NCI-H2196 (cell line): Measurements from ENCODE around the gene RFX8.

Experiments
- DNase-seq: peaks from one replicate; lab custom pipeline; 2025; ENCODE audit not compliant: unreplicated experiment; lab: John Stamatoyannopoulos, UW

Gene RFX8

DNA sequence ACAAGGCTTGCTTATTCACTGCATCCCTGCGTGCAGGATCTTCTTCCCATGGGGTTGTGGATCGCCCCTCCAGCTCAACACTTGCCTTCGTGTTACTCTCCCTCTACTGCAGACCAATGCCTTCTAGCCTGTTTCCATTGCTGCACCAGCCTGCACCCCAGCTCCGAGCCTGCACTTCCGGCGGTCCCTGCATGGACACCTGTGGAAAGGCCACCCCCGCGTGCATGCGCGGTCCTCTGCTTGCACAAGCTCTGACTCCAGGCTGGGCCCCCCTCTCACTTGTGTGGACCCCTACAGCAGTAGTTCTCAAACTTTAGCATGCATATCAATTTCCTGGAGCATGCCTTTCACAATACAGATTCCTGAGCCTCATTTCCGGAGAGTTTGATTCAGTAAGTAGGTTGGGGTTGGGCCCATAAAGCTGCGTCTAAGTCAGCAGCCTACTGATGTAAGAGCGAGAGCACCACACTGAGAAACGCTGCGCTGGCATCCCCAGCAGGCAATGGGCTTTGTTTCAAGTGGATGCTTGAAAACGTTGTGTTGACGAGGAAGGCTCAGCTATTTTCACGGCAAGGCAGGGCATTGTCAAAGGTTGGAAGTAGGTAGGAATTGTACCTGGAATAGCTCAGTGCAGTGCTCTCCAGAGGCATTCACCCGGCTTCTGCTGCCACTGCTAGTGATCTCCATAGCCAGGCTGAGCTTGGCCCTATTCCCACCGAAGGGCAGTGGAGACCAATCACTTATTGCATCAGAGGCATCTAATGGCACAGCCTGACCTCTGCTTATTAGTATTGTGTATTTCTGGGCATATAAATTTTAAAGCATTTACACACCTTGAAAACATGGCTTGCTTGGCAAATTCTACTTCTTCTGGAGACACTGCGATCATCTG, 120.2 kb downstream of the RFX8 start:
- DNase-seq = no peak

DNA sequence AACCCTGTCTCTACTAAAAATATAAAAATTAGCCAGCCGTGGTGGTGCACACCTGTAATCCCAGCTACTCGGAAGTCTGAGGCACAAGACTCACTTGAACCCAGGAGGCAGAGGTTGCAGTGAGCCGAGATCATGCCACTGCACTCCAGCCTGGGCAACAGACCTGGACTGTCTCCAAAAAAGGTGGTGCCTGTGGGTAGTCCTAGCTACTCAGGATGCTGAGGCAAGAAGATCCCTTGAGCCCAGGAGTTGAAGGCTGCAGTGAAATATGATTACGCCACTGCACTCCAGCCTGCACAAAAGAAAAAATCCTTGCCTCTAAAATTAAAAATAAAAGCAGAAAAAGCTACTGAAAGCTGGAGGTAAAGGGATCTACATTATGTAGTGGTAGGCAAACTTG, 122.3 kb downstream of the RFX8 start:
- peak; percentile 15 for DNase-seq

DNA sequence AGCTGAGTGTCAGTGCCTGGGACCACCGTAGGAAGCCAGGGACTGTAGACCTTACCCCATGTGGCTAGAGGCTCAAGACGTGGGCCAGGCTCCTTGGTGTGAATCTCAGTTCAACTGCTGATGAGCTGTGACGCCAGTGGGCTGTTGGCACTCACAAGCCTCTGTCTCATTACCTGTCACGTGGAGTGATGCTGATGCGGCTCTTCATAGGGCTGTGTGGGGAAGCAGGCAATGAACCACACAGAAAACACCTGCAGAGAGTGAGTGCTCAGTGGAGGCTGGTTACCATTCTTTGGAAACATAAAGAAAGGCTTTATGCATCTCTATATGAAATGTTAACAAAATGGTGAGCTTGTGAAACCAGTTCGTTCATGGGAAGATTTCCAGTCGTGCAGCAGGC, 123.7 kb downstream of the RFX8 start:
- DNase-seq = no peak

DNA sequence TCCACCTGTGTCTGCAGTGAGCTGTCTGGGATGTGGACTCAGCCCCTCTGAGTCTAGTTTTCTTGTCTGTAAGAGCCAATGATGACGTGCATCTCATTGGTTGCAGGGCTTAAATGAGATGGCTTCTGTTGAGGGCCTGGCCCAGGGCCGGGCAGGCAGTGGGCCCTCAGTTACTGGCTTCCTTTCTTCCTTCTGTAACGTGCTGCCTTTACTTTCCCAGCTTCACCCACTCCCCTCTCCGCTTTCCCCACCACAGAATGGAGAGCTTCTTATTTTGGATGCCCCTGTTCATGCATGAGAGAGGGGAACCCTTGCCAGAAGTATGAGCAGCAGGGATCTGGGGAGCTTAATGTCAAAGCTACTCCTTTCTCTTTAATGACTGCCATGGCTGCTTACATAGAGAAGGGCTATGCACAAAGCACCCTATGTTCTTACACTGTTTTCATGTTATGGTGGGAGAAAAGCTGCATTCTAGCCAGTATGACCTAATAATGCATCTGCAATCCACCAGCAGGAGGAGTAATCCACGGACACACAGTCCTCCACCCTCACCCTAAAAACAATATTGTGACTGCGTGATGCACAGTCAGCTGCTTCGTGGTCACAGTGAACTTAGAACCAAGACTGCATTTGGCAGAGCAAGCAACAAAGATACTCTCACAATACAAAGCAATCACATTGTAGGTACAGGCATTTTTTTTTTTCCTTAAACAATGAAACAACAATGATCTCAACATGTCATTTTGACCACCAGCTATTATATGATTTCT, 124.8 kb downstream of the RFX8 start:
- DNase-seq = no peak

DNA sequence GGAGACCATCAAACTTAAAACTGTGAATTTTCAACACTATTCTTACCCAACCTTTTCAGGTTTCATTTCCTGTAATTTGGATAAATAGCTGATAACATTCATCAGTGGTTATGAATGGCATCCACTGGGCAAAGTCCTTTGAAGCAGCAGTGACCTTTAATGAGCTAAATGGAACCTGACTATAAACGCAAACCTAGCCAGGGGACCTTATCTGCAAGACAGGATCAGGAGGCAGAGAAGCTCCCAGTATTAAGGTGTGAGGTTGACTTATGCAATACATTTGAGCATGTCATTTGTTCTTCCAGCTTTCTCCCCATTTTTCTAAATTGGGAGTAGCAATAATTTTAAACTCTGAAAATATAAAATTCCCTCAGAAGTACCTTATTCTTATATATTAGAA, 126.0 kb downstream of the RFX8 start:
- DNase-seq = no peak
